Esophagus muscularis mucosa (tissue), 4 donors: Measurements from ENCODE around the gene USP22. TPM values are rescaled to one million over a fixed set of nuclear protein-coding genes. Genes with fewer than 3 reads are reported as not detected.

Source experiments
- DNase-seq: peaks from one replicate; pipeline ENCODE4 v3.0.0-alpha.2; 2017; ENCODE audit errors: extremely low spot score
- H3K27ac ChIP-seq, 4 donors: fragments of 200-600 bp; sonication (generic); replicated peaks in 1 of 4; 1 replicate in 3 of 4; 2 replicates in 1 of 4; pipeline ENCODE4 v1.5.1; 2016 to 2019; ENCODE audit warnings: mild to moderate bottlenecking in 1 of 4
- H3K27me3 ChIP-seq, 4 donors: fragments of 200-600 bp; sonication (generic); one replicate each; pipeline versions ENCODE4 v1.5.1 to v1.6.0; 2016 to 2019
- H3K36me3 ChIP-seq, 4 donors: fragments of 200-600 bp; sonication (generic); one replicate each; pipeline ENCODE4 v1.5.1; 2016 to 2019
- H3K4me1 ChIP-seq, 4 donors: fragments of 200-600 bp; sonication (generic); one replicate each; pipeline ENCODE4 v1.5.1; 2016 to 2019
- H3K4me3 ChIP-seq, 4 donors: fragments of 200-600 bp; sonication (generic); 1 replicate in 2 of 4; 2 replicates in 2 of 4; pipeline ENCODE4 v1.5.1; 2016 to 2019; ENCODE audit warnings: mild to moderate bottlenecking in 4 of 4, moderate library complexity in 1 of 4
- H3K9me3 ChIP-seq, 4 donors: fragments of 200-600 bp; sonication (generic); 1 replicate in 3 of 4; 2 replicates in 1 of 4; pipeline ENCODE4 v1.5.1; 2016 to 2019
- CTCF ChIP-seq, 3 experiments: fragments of 200-600 bp in 2 of 3; fragments of 450-650 bp in 1 of 3; sonication (generic) in 2 of 3; IDR thresholded peaks; one replicate each; pipeline ENCODE4 v1.5.1; 2017 to 2019; ENCODE audit warnings: antibody characterized with exemption in 3 of 3, mild to moderate bottlenecking in 2 of 3, moderate library complexity in 1 of 3
- EP300 ChIP-seq: sonication (generic); formaldehyde crosslinking; IDR thresholded peaks from one replicate; pipeline ENCODE4 v1.6.1; 2017; ENCODE audit warnings: antibody characterized with exemption
- POLR2A ChIP-seq: fragments of 450-650 bp; IDR thresholded peaks from one replicate; pipeline ENCODE4 v1.6.1; 2017; ENCODE audit warnings: antibody characterized with exemption, moderate library complexity, mild to moderate bottlenecking, low read depth
- POLR2AphosphoS5 ChIP-seq, 2 donors: sonication (generic); formaldehyde crosslinking; IDR thresholded peaks; one replicate each; pipeline ENCODE4 v1.6.1; 2017; ENCODE audit warnings: antibody characterized with exemption in 2 of 2
- WGBS: methylation state at CpG from one replicate; pipeline ENCODE4 v1.1.5; 2018; 5-methylcytosine and 5-hydroxymethylcytosine counted together
- intact Hi-C: fragments of 100-400 bp; cut with DNase I; formaldehyde crosslinking; loops from one replicate; pipeline ENCODE4 v1.15.1; 2023
- total RNA-seq, 4 donors: library from RNA; depleted of rRNA; stranded (reverse); fragments of >200 nt; gene quantifications; one replicate each; pipeline versions ENCODE4 v1.1.0 to v1.2.1, GENCODE V29; 2016

Gene USP22
- total RNA-seq, 4 donors from 2014 or later = 78.5 to 135 (median 112) TPM

- peak overlapping the region in 3 of 4 donors; percentile 32 to 72 (median 53) for H3K27ac ChIP-seq
- intact Hi-C loops = no loop called here
- 29% methylated on average over 2 of the region's 2 CpGs for WGBS
- peaks cover 10 to 37% (median 31%) of the 10 kb centered on the region in 4 donors for H3K36me3 ChIP-seq
- no peaks in the 10 kb centered on the region for H3K9me3 ChIP-seq
- no peak for DNase-seq
- H3K27me3 ChIP-seq = no peaks in the 10 kb centered on the region
- no peak overlapping the region for H3K4me3 ChIP-seq
- H3K4me1 ChIP-seq = peaks cover 63 to 94% (median 88%) of the 10 kb centered on the region in 4 donors
- no peak for TF ChIP-seq POLR2A
- TF ChIP-seq POLR2AphosphoS5 (IDR thresholded peaks at IDR 0.05) = no peak
- no peak for TF ChIP-seq EP300
- TF ChIP-seq CTCF (IDR thresholded peaks at IDR 0.05) = no peak
Observed at GRCh38 chr17:21029515-21029914, 13.3 kb downstream of the USP22 start.

GRCh38 chr17:21029036-21029435 is 13.8 kb downstream of the USP22 start:
- intact Hi-C loops = no loop called here

GRCh38 chr17:21028192-21028591 is 14.6 kb downstream of the USP22 start:
- Histone ChIP-seq H3K4me3 (no peak overlapping the region), H3K9me3 (no peaks in the 10 kb centered on the region), H3K27ac (peak overlapping the region; percentile 32 to 72 (median 50)), H3K36me3 (peaks cover 10 to 49% (median 32%) of the 10 kb centered on the region in 4 donors), H3K4me1 (peaks cover 64 to 94% (median 88%) of the 10 kb centered on the region in 4 donors), H3K27me3 (no peaks in the 10 kb centered on the region)
- WGBS = 78% methylated on average over 13 of the region's 13 CpGs
- no peak for DNase-seq
- TF ChIP-seq CTCF (IDR thresholded peaks at IDR 0.05) = no peak
- TF ChIP-seq EP300 = no peak
- TF ChIP-seq POLR2AphosphoS5 (IDR thresholded peaks at IDR 0.05) = no peak
- TF ChIP-seq POLR2A = no peak
- intact Hi-C loops = no loop called here

More at GRCh38 chr17:21029036-21029435, 13.8 kb downstream of the USP22 start:
- Histone ChIP-seq H3K9me3 (no peaks in the 10 kb centered on the region), H3K36me3 (peaks cover 10 to 40% (median 32%) of the 10 kb centered on the region in 4 donors), H3K27me3 (no peaks in the 10 kb centered on the region), H3K27ac (peak overlapping the region; percentile 32 to 72 (median 50)), H3K4me1 (peaks cover 63 to 94% (median 88%) of the 10 kb centered on the region in 4 donors), H3K4me3 (no peak overlapping the region)
- TF ChIP-seq POLR2A = no peak
- no peak for TF ChIP-seq CTCF (IDR thresholded peaks at IDR 0.05)
- no peak for TF ChIP-seq EP300
- TF ChIP-seq POLR2AphosphoS5 (IDR thresholded peaks at IDR 0.05) = peak; percentile 51 to 57
- no peak for DNase-seq
- WGBS = 26% methylated on average over 7 of the region's 7 CpGs

GRCh38 chr17:21027031-21027430 is 15.8 kb downstream of the USP22 start:
- Histone ChIP-seq H3K4me1 (peaks cover 59 to 94% (median 85%) of the 10 kb centered on the region in 4 donors), H3K27ac (peak overlapping the region in 2 of 4 donors; percentile 53 to 72), H3K27me3 (no peaks in the 10 kb centered on the region), H3K36me3 (peaks cover 10 to 55% (median 32%) of the 10 kb centered on the region in 4 donors), H3K9me3 (no peaks in the 10 kb centered on the region), H3K4me3 (no peak overlapping the region)
- intact Hi-C loops = no loop called here
- DNase-seq = no peak
- no peak for TF ChIP-seq EP300
- TF ChIP-seq POLR2A = no peak
- TF ChIP-seq POLR2AphosphoS5 (IDR thresholded peaks at IDR 0.05) = no peak
- TF ChIP-seq CTCF (IDR thresholded peaks at IDR 0.05) = no peak
- WGBS = 89% methylated on average over 13 of the region's 14 CpGs

- WGBS = 67% methylated on average over 5 of the region's 5 CpGs
- peaks cover 54 to 94% (median 88%) of the 10 kb centered on the region in 4 donors for H3K4me1 ChIP-seq
- H3K27ac ChIP-seq = peak overlapping the region in 2 of 4 donors; percentile 19 to 36
- TF ChIP-seq CTCF (IDR thresholded peaks at IDR 0.05) = no peak
- no peak for TF ChIP-seq POLR2AphosphoS5 (IDR thresholded peaks at IDR 0.05)
- no peak for TF ChIP-seq EP300
- TF ChIP-seq POLR2A = no peak
- intact Hi-C loops = no loop called here
- no peak overlapping the region for H3K4me3 ChIP-seq
- peaks cover 10 to 69% (median 44%) of the 10 kb centered on the region in 4 donors for H3K36me3 ChIP-seq
- no peaks in the 10 kb centered on the region for H3K27me3 ChIP-seq
- no peak for DNase-seq
- H3K9me3 ChIP-seq = no peaks in the 10 kb centered on the region
Observed at GRCh38 chr17:21025451-21025850, 17.4 kb downstream of the USP22 start.
